K562 (cell line): ENCODE results near the gene ARHGAP28. TPM values are rescaled to one million over a fixed set of nuclear protein-coding genes. Genes with fewer than 3 reads are reported as not detected.

ENCODE experiments used
- ASH1L ChIP-seq: fragments of 450-650 bp; IDR thresholded peaks from 2 replicates; pipeline ENCODE4 v1.6.1; 2018; ENCODE audit warnings: borderline replicate concordance, mild to moderate bottlenecking, low read depth; ENCODE audit not compliant: partially characterized antibody
- BCLAF1 ChIP-seq, 2 experiments: fragments of 450-650 bp in 1 of 2; IDR thresholded peaks; 2 replicates each; pipeline ENCODE4 v1.6.1; 2011 to 2017; ENCODE audit warnings: low read depth in 2 of 2, antibody characterized with exemption in 1 of 2, borderline replicate concordance in 1 of 2, low read length in 1 of 2, mild to moderate bottlenecking in 1 of 2, mixed read lengths in 1 of 2; ENCODE audit not compliant: control insufficient read depth in 1 of 2
- ELK3 ChIP-seq: fragments of 450-650 bp; formaldehyde crosslinking; IDR thresholded peaks from 2 replicates; pipeline ENCODE4 v1.4.0; 2020; ENCODE audit warnings: mild to moderate bottlenecking
- FOXK2 ChIP-seq, 2 experiments: fragments of 450-650 bp; IDR thresholded peaks in 1 of 2; conservative IDR thresholded peaks in 1 of 2; 2 replicates each; pipeline ENCODE4 v1.6.1; 2016; ENCODE audit warnings: low read depth in 2 of 2, mild to moderate bottlenecking in 1 of 2
- GABPB2 ChIP-seq: fragments of 250-450 bp; sonication (Bioruptor Pico); conservative IDR thresholded peaks from 2 replicates; pipeline ENCODE4 v1.5.1; 2021; ENCODE audit warnings: mild to moderate bottlenecking
- KDM1A ChIP-seq, 2 experiments: fragments of 450-650 bp; IDR thresholded peaks; 2 replicates each; pipeline ENCODE4 v1.6.1; 2016; ENCODE audit warnings: mild to moderate bottlenecking in 2 of 2
- MTA1 ChIP-seq: fragments of 450-650 bp; IDR thresholded peaks from 2 replicates; pipeline ENCODE4 v1.6.1; 2017; ENCODE audit warnings: borderline replicate concordance
- RBM17 ChIP-seq: fragments of 200-400 bp; formaldehyde crosslinking; IDR thresholded peaks from 2 replicates; pipeline ENCODE4 v1.6.1; 2017; ENCODE audit warnings: low read depth, mild to moderate bottlenecking, low read length, borderline replicate concordance
- REST ChIP-seq, 2 experiments: fragments of 450-650 bp; formaldehyde crosslinking in 1 of 2; IDR thresholded peaks; 2 replicates each; pipeline versions ENCODE4 v1.4.0 to v1.6.1; 2014 to 2020; ENCODE audit warnings: mild to moderate bottlenecking in 2 of 2, borderline replicate concordance in 1 of 2, low read depth in 1 of 2
- SIN3B ChIP-seq: fragments of 450-650 bp; IDR thresholded peaks from 2 replicates; pipeline ENCODE4 v1.6.1; 2017; ENCODE audit warnings: low read depth, mild to moderate bottlenecking, moderate library complexity
- ZBTB43 ChIP-seq: sonication (generic); formaldehyde crosslinking; IDR thresholded peaks from 2 replicates; pipeline ENCODE4 v1.8.0; 2023; ENCODE audit warnings: mild to moderate bottlenecking, missing genetic modification reagents
- ZNF217 ChIP-seq: sonication (generic); formaldehyde crosslinking; IDR thresholded peaks from 2 replicates; pipeline ENCODE4 v1.8.0; 2022; ENCODE audit warnings: mild to moderate bottlenecking, missing genetic modification reagents
- polyA plus RNA-seq, 8 experiments: library from polyadenylated mRNA; depleted of rRNA in 4 of 8; stranded (reverse) in 5 of 8; unstranded in 3 of 8; fragments of >200 nt; fragmentation: Nextera tagmentation in 2 of 8; fragmentation: Illumina TruSeq in 1 of 8; extraction: Ambion mirVana in 2 of 8; extraction: Trizol in 1 of 8; gene quantifications; 2 replicates each; pipeline versions ENCODE4 v1.2.1 to v1.2.3, GENCODE V29; 2011 to 2014; ENCODE audit warnings: inconsistent platforms in 1 of 8, missing spikeins in 1 of 8
- total RNA-seq, 7 experiments: library from RNA; depleted of rRNA in 6 of 7; stranded (reverse); fragments of >200 nt in 6 of 7; fragmentation: Illumina TruSeq in 2 of 7; extraction: Trizol in 2 of 7; gene quantifications; 2 replicates each; pipeline versions ENCODE4 v1.2.1 to v1.2.3, GENCODE V29; 2011 to 2021; ENCODE audit warnings: low replicate concordance in 1 of 7

Gene ARHGAP28
- total and polyA plus RNA-seq, 9 of the 15 experiments (the other 6 are each of a cell fraction or from before 2014, with no cell fraction given), result 0.93 to 5.9 (median 5.0) TPM

- TF ChIP-seq BCLAF1 (IDR thresholded peaks at IDR 0.05; ENCODE audit: borderline replicate concordance in 1 of 2, control insufficient read depth in 1 of 2, low read depth in 2 of 2, low read length in 1 of 2) (no peak), GABPB2 (CRISPR knock-in tag) (no peak), KDM1A (IDR thresholded peaks at IDR 0.05) (no peak), ZBTB43 (CRISPR knock-in tag) (no peak), RBM17 (no peak), ASH1L (no peak), MTA1 (no peak), REST (IDR thresholded peaks at IDR 0.05; ENCODE audit: borderline replicate concordance) (peak; percentile 42; the same call in 1 of the 2 replicates), REST (CRISPR knock-in tag; IDR thresholded peaks at IDR 0.05; ENCODE audit: low read depth) (0 out of 2 replicates have a peak, but pooled peaks have one; percentile 71), SIN3B (peak; percentile 80; the same call in 1 of the 2 replicates), ELK3 (CRISPR knock-in tag) (no peak), FOXK2 (conservative IDR thresholded peaks at IDR 0.05 in 1 of 2, IDR thresholded peaks at IDR 0.05 in 1 of 2; ENCODE audit: low read depth in 2 of 2) (no peak), ZNF217 (CRISPR knock-in tag) (no peak)
Observed at GRCh38 chr18:6729247-6730091, at the start of gene ARHGAP28 (continued).
